H9 (cell line): ENCODE data around the gene SEC22C. TPM values are rescaled to one million over a fixed set of nuclear protein-coding genes. Genes with fewer than 3 reads are reported as not detected.

Experiments
- DNase-seq: peaks from one replicate; pipeline ENCODE4 v3.0.0-alpha.2; 2017
- H2AFZ ChIP-seq: one replicate; pipeline ENCODE4 v1.6.1; 2013; ENCODE audit warnings: mild to moderate bottlenecking, low read length, control low read depth, moderate library complexity
- H2AK5ac ChIP-seq: 2 replicates; pipeline ENCODE4 v1.6.1; 2013; ENCODE audit warnings: low read length, control low read depth, mixed read lengths; ENCODE audit not compliant: insufficient read length
- H2BK120ac ChIP-seq: one replicate; pipeline ENCODE4 v1.6.1; 2013; ENCODE audit warnings: low read depth, mild to moderate bottlenecking, low read length, control low read depth, inconsistent platforms; ENCODE audit not compliant: poor library complexity, severe bottlenecking
- H2BK12ac ChIP-seq: 2 replicates; pipeline ENCODE4 v1.6.1; 2013; ENCODE audit warnings: low read length, control low read depth, mixed read lengths, low read depth; ENCODE audit not compliant: insufficient read length
- H2BK15ac ChIP-seq: 2 replicates; pipeline ENCODE4 v1.6.1; 2013; ENCODE audit warnings: low read depth, low read length, control low read depth
- H2BK20ac ChIP-seq: one replicate; pipeline ENCODE4 v1.6.1; 2013; ENCODE audit warnings: low read depth, mild to moderate bottlenecking, low read length, control low read depth, inconsistent platforms; ENCODE audit not compliant: poor library complexity, severe bottlenecking
- H2BK5ac ChIP-seq: 2 replicates; pipeline ENCODE4 v1.6.1; 2013; ENCODE audit warnings: low read length, control low read depth, mixed read lengths; ENCODE audit not compliant: insufficient read length
- H3K14ac ChIP-seq: 2 replicates; pipeline ENCODE4 v1.6.1; 2013; ENCODE audit warnings: low read length, control low read depth; ENCODE audit not compliant: insufficient read depth
- H3K18ac ChIP-seq: 2 replicates; pipeline ENCODE4 v1.6.1; 2013; ENCODE audit warnings: low read depth, mild to moderate bottlenecking, mixed read lengths, low read length, control low read depth; ENCODE audit not compliant: insufficient read length
- H3K23ac ChIP-seq: 2 replicates; pipeline ENCODE4 v1.6.1; 2013; ENCODE audit warnings: low read length, control low read depth, mixed read lengths, low read depth; ENCODE audit not compliant: insufficient read length
- H3K23me2 ChIP-seq: 2 replicates; pipeline ENCODE4 v1.6.1; 2013; ENCODE audit warnings: low read depth, mild to moderate bottlenecking, mixed read lengths, low read length, control low read depth; ENCODE audit not compliant: insufficient read length, poor library complexity, severe bottlenecking
- H3K27ac ChIP-seq: 2 replicates; pipeline ENCODE4 v1.5.1; 2013; ENCODE audit warnings: low read length, control low read depth, mixed read lengths, low read depth; ENCODE audit not compliant: insufficient read length
- H3K27me3 ChIP-seq: 2 replicates; pipeline ENCODE4 v1.6.1; 2013; ENCODE audit warnings: low read length, control low read depth, inconsistent platforms; ENCODE audit not compliant: insufficient read depth
- H3K4ac ChIP-seq: 2 replicates; pipeline ENCODE4 v1.6.1; 2013; ENCODE audit warnings: low read depth, mild to moderate bottlenecking, control low read depth, inconsistent platforms, low read length, moderate library complexity
- H3K4me1 ChIP-seq: 2 replicates; pipeline ENCODE4 v1.6.1; 2013; ENCODE audit warnings: low read length, control low read depth, inconsistent platforms; ENCODE audit not compliant: insufficient read depth
- H3K4me2 ChIP-seq: 2 replicates; pipeline ENCODE4 v1.6.1; 2013; ENCODE audit warnings: low read length, control low read depth, mixed read lengths; ENCODE audit not compliant: insufficient read length, insufficient read depth
- H3K56ac ChIP-seq: 2 replicates; pipeline ENCODE4 v1.6.1; 2013; ENCODE audit warnings: low read depth, mild to moderate bottlenecking, mixed read lengths, low read length, control low read depth; ENCODE audit not compliant: insufficient read length
- H3K79me1 ChIP-seq: 2 replicates; pipeline ENCODE4 v1.6.1; 2013; ENCODE audit warnings: low read depth, mild to moderate bottlenecking, moderate library complexity, low read length, control low read depth, inconsistent platforms; ENCODE audit not compliant: insufficient read depth, poor library complexity, severe bottlenecking
- H3K79me2 ChIP-seq: 2 replicates; pipeline ENCODE4 v1.6.1; 2013; ENCODE audit warnings: low read length, control low read depth, inconsistent platforms; ENCODE audit not compliant: insufficient read depth
- H3K9ac ChIP-seq: 2 replicates; pipeline ENCODE4 v1.6.1; 2013; ENCODE audit warnings: low read length, control low read depth, mixed read lengths; ENCODE audit not compliant: insufficient read length; ENCODE audit errors: extremely low read depth
- H3K9me3 ChIP-seq: one replicate; pipeline ENCODE4 v1.6.1; 2013; ENCODE audit warnings: low read depth, low read length, inconsistent platforms; ENCODE audit not compliant: control insufficient read depth
- H3T11ph ChIP-seq: one replicate; pipeline ENCODE4 v1.6.1; 2013; ENCODE audit warnings: mild to moderate bottlenecking, low read length, control low read depth, inconsistent platforms
- H4K20me1 ChIP-seq: one replicate; pipeline ENCODE4 v1.6.1; 2013; ENCODE audit not compliant: control insufficient read depth, insufficient read length, insufficient read depth
- H4K5ac ChIP-seq: 2 replicates; pipeline ENCODE4 v1.6.1; 2013; ENCODE audit warnings: low read depth, mild to moderate bottlenecking, mixed read lengths, low read length, control low read depth; ENCODE audit not compliant: insufficient read length
- H4K8ac ChIP-seq: replicated peaks from 2 replicates; pipeline ENCODE4 v1.6.1; 2013; ENCODE audit warnings: low read length, control low read depth, mixed read lengths, low read depth; ENCODE audit not compliant: insufficient read length
- H4K91ac ChIP-seq: 2 replicates; pipeline ENCODE4 v1.6.1; 2013; ENCODE audit warnings: low read depth, mild to moderate bottlenecking, moderate library complexity, mixed read lengths, low read length, control low read depth; ENCODE audit not compliant: insufficient read length
- H3K27ac Mint-ChIP-seq, 3 experiments: 2 replicates in 2 of 3; 3 replicates in 1 of 3; pipeline ENCODE4 v1.8.0; 2020 to 2021; ENCODE audit warnings: mixed read lengths in 3 of 3, mild to moderate bottlenecking in 1 of 3, moderate library complexity in 1 of 3
- H3K27me3 Mint-ChIP-seq: 2 replicates; pipeline ENCODE4 v1.8.0; 2021; ENCODE audit warnings: low read depth, mild to moderate bottlenecking, moderate library complexity, mixed read lengths
- H3K36me3 Mint-ChIP-seq, 3 experiments: 2 replicates in 2 of 3; 3 replicates in 1 of 3; pipeline ENCODE4 v1.8.0; 2020 to 2021; ENCODE audit warnings: low read depth in 3 of 3, mixed read lengths in 3 of 3; ENCODE audit not compliant: insufficient read depth in 1 of 3
- H3K4me1 Mint-ChIP-seq, 2 experiments: 2 replicates each; pipeline ENCODE4 v1.8.0; 2020; ENCODE audit warnings: mixed read lengths in 2 of 2
- H3K4me3 Mint-ChIP-seq, 2 experiments: 2 replicates in 1 of 2; 3 replicates in 1 of 2; pipeline ENCODE4 v1.8.0; 2020 to 2021; ENCODE audit warnings: mild to moderate bottlenecking in 2 of 2, mixed read lengths in 2 of 2, moderate library complexity in 1 of 2
- H3K9me3 Mint-ChIP-seq, 2 experiments: 2 replicates in 1 of 2; 3 replicates in 1 of 2; pipeline ENCODE4 v1.8.0; 2020; ENCODE audit warnings: mild to moderate bottlenecking in 2 of 2, mixed read lengths in 2 of 2, moderate library complexity in 1 of 2
- total RNA-seq: library from RNA; stranded (reverse); gene quantifications from 2 replicates; pipeline ENCODE4 v1.2.1, GENCODE V29; 2021
- TF ChIP-seq, protein P1 (sequence below): fragments of 200-600 bp; sonication (generic); conservative IDR thresholded peaks from 3 replicates; pipeline ENCODE4 v1.8.0; 2021; ENCODE audit warnings: antibody characterized with exemption, mild to moderate bottlenecking

Gene SEC22C
- total RNA-seq, 1 experiment from 2014 or later, result 28.2 TPM

DNA sequence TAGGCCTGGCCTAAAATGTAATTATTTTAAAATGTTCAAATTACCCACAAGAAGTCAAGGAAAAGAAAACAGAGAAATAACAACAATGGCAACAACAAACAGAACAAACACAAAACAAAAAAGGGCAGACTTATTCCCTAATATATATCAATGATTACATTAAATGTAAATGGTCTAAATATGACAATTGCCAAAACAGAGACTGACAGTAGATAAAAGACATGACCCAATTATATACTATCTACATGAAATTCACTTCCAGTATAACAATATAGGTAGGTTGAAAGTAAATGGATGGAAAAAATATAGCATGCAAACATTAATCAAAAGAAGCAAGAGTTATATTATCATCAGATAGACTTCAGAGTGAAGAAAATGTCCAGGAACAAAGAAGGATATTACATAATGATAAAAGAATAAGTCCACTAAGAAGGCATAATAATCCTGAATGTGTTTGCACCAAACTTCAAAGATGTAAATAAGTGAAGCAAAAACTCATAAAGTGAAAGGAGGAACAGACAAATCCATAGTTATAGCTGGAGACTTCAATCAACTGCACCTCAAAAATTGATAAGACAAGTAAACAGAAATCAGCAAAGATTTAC is 6.5 kb downstream of the SEC22C start:
- Histone ChIP-seq H3K14ac (no peak overlapping the region), H3K27me3 (no peaks in the 10 kb centered on the region), H3K27ac (no peak overlapping the region), H2BK15ac (no peak overlapping the region), H4K20me1 (no peaks in the 10 kb centered on the region), H3K23me2 (no peaks in the 10 kb centered on the region), H3K9me3 (no peaks in the 10 kb centered on the region), H2BK12ac (no peak overlapping the region), H3K4me2 (no peak overlapping the region), H4K91ac (no peak overlapping the region), H4K5ac (no peak overlapping the region), H2AFZ (no peak overlapping the region), H3T11ph (no peak overlapping the region), H2BK20ac (no peak overlapping the region), H3K23ac (no peak overlapping the region), H2AK5ac (no peak overlapping the region), H3K79me2 (peaks cover 2% of the 10 kb centered on the region; the same call in 1 of the 2 replicates), H2BK120ac (no peak overlapping the region), H3K18ac (no peak overlapping the region), H4K8ac (no peak overlapping the region), H3K4ac (no peak overlapping the region), H3K56ac (no peak overlapping the region), H3K79me1 (peaks cover 6% of the 10 kb centered on the region), H3K9ac (no peak overlapping the region), H2BK5ac (no peak overlapping the region), H3K4me1 (no peaks in the 10 kb centered on the region)
- TF ChIP-seq, protein P1, sequence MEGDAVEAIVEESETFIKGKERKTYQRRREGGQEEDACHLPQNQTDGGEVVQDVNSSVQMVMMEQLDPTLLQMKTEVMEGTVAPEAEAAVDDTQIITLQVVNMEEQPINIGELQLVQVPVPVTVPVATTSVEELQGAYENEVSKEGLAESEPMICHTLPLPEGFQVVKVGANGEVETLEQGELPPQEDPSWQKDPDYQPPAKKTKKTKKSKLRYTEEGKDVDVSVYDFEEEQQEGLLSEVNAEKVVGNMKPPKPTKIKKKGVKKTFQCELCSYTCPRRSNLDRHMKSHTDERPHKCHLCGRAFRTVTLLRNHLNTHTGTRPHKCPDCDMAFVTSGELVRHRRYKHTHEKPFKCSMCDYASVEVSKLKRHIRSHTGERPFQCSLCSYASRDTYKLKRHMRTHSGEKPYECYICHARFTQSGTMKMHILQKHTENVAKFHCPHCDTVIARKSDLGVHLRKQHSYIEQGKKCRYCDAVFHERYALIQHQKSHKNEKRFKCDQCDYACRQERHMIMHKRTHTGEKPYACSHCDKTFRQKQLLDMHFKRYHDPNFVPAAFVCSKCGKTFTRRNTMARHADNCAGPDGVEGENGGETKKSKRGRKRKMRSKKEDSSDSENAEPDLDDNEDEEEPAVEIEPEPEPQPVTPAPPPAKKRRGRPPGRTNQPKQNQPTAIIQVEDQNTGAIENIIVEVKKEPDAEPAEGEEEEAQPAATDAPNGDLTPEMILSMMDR, result no peak
- no peaks in the 10 kb centered on the region for H3K27me3 Mint-ChIP-seq
- no peak overlapping the region for H3K4me3 Mint-ChIP-seq
- no peak for DNase-seq
- H3K9me3 Mint-ChIP-seq, result peaks cover 15 to 20% of the 10 kb centered on the region in 2 experiments
- peaks cover 12 to 15% of the 10 kb centered on the region in 2 experiments for H3K4me1 Mint-ChIP-seq
- no peak overlapping the region for H3K27ac Mint-ChIP-seq
- peaks cover 39 to 66% (median 40%) of the 10 kb centered on the region in 3 experiments for H3K36me3 Mint-ChIP-seq
